HFF-Myc (cell line): ENCODE results near the gene CDH23.

ENCODE experiments used
- DNase-seq: peaks from one replicate; pipeline ENCODE4 v3.0.0-alpha.2; 2011; ENCODE audit warnings: low read depth; ENCODE audit errors: extremely low read depth
- H3K4me3 ChIP-seq: replicated peaks from 2 replicates; pipeline ENCODE4 v1.5.1; 2011; ENCODE audit warnings: low read depth, mild to moderate bottlenecking, control low read depth, low read length
- CTCF ChIP-seq: IDR thresholded peaks from 2 replicates; pipeline ENCODE4 v1.5.1; 2012; ENCODE audit warnings: mild to moderate bottlenecking, low read depth, low read length, control low read depth; ENCODE audit errors: missing control alignments

The CDH23 gene

GRCh38 chr10:71622154-71622526 lies 225.4 kb downstream of the CDH23 start:
- no peak for DNase-seq
- no peak for TF ChIP-seq CTCF
- no peak overlapping the region for H3K4me3 ChIP-seq

- no peak for DNase-seq
- no peak for TF ChIP-seq CTCF
- H3K4me3 ChIP-seq: no peak overlapping the region
Observed at GRCh38 chr10:71622616-71623015, 225.9 kb downstream of the CDH23 start.

- no peak overlapping the region for H3K4me3 ChIP-seq
- no peak for DNase-seq
- TF ChIP-seq CTCF: peak; percentile 8
Observed at GRCh38 chr10:71623098-71623985, 226.6 kb downstream of the CDH23 start.

GRCh38 chr10:71623986-71624291 lies 227.2 kb downstream of the CDH23 start:
- DNase-seq: no peak
- H3K4me3 ChIP-seq: no peak overlapping the region
- TF ChIP-seq CTCF: no peak

- TF ChIP-seq CTCF: no peak
- no peak overlapping the region for H3K4me3 ChIP-seq
- no peak for DNase-seq
Observed at GRCh38 chr10:71625445-71626175, 228.9 kb downstream of the CDH23 start.

GRCh38 chr10:71627230-71627939 lies 230.7 kb downstream of the CDH23 start:
- no peak overlapping the region for H3K4me3 ChIP-seq
- no peak for DNase-seq
- TF ChIP-seq CTCF: no peak
